Gastrocnemius medialis (tissue), 4 donors: ENCODE measurements around the gene KAT14.

ENCODE experiments used
- CTCF ChIP-seq, 5 experiments: fragments of 450-650 bp in 3 of 5; fragments of 200-600 bp in 2 of 5; sonication (generic) in 2 of 5; IDR thresholded peaks in 4 of 5; conservative IDR thresholded peaks in 1 of 5; 1 replicate in 4 of 5; 2 replicates in 1 of 5; pipeline ENCODE4 v1.5.1; 2016 to 2019; ENCODE audit warnings: antibody characterized with exemption in 5 of 5, mild to moderate bottlenecking in 3 of 5, moderate library complexity in 3 of 5
- POLR2A ChIP-seq, 2 donors: fragments of 450-650 bp; IDR thresholded peaks; one replicate each; pipeline ENCODE4 v1.6.1; 2017; ENCODE audit warnings: antibody characterized with exemption in 2 of 2, mild to moderate bottlenecking in 2 of 2, moderate library complexity in 2 of 2

DNA sequence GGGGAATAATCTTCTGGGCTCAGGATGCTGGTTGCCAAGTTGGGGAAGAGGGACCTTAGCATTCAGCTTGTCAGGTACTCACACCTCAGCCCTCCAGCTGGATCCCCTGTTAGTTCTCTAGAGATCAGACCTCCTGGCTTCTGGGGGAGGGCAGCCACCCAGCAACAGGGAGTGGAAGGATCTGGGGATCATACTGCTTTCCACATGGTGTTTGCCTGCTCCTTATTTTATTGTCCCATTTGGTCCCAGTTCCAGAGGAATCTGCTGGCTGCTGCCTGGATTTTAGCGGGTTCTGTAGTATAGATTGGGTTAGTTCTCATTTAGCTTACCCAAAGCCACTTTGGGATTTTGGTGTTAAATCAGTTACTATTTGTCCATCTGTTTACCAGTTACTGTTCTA, 29.3 kb downstream of the KAT14 start:
- TF ChIP-seq CTCF (IDR thresholded peaks at IDR 0.05 in 4 of 5, conservative IDR thresholded peaks at IDR 0.05 in 1 of 5) (no peak), POLR2A (IDR thresholded peaks at IDR 0.05) (no peak)
